ENCODE results near the gene NDRG2.

Gene NDRG2

GRCh38 chr14:21055432-21056117, 30.7 kb upstream of the NDRG2 start:
- H3K27ac ChIP-seq = no peak overlapping the region
- H3K4me3 ChIP-seq = no peak overlapping the region
- DNase-seq (ENCODE audit: low spot score) = peak; percentile 35
- TF ChIP-seq CTCF (IDR thresholded peaks at IDR 0.05) = no peak

- no peak for DNase-seq (ENCODE audit: low spot score)
- Histone ChIP-seq H3K4me3 (no peak overlapping the region), H3K27ac (no peak overlapping the region)
- no peak for TF ChIP-seq CTCF (IDR thresholded peaks at IDR 0.05)
Observed at GRCh38 chr14:21054768-21055145, 29.9 kb upstream of the NDRG2 start.

- no peak for TF ChIP-seq CTCF (IDR thresholded peaks at IDR 0.05)
- Histone ChIP-seq H3K27ac (no peak overlapping the region), H3K4me3 (no peak overlapping the region)
- DNase-seq (ENCODE audit: low spot score) = no peak
Observed at GRCh38 chr14:21054123-21054767, 29.4 kb upstream of the NDRG2 start.

GRCh38 chr14:21053184-21054122, 28.6 kb upstream of the NDRG2 start:
- H3K4me3 ChIP-seq = no peak overlapping the region
- no peak overlapping the region for H3K27ac ChIP-seq
- no peak for TF ChIP-seq CTCF (IDR thresholded peaks at IDR 0.05)
- DNase-seq (ENCODE audit: low spot score) = no peak

GRCh38 chr14:21050597-21050996, 25.7 kb upstream of the NDRG2 start:
- TF ChIP-seq CTCF (IDR thresholded peaks at IDR 0.05) = no peak
- H3K27ac ChIP-seq = no peak overlapping the region
- DNase-seq (ENCODE audit: low spot score) = no peak
- H3K4me3 ChIP-seq = no peak overlapping the region

DNA sequence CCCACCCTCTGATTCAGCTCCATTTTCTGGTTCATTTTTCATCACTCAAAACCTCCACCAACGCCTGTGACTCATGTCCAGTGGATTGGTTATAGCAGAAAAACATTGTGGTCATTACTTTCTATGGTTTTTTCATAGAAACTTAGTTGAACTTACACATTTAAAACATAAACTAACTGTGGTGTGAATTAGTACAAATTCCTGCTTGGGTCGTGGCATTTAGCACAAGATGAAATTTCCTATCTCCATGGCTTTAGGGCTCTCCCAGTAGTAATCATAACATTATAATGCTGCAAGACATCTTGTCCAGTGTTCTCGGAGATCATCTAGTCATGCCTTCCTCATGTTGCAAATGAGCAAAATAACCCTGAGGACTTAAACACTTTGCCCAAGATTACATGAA, 24.4 kb upstream of the NDRG2 start:
- Histone ChIP-seq H3K27ac (no peak overlapping the region), H3K4me3 (no peak overlapping the region)
- TF ChIP-seq CTCF (IDR thresholded peaks at IDR 0.05) = no peak
- DNase-seq (ENCODE audit: low spot score) = no peak

Measured in coronary artery (tissue), 2 donors.